IPS-15b (cell line): ENCODE measurements around the gene DPPA4.

Experiments used
- H3K27me3 ChIP-seq: one replicate; pipeline ENCODE4 v1.6.1; 2013; ENCODE audit warnings: low read length; ENCODE audit not compliant: control insufficient read depth, insufficient read depth
- H3K36me3 ChIP-seq: one replicate; pipeline ENCODE4 v1.6.1; 2013; ENCODE audit warnings: low read length; ENCODE audit not compliant: control insufficient read depth, insufficient read depth
- H3K4me1 ChIP-seq: one replicate; pipeline ENCODE4 v1.6.1; 2013; ENCODE audit warnings: mild to moderate bottlenecking, low read length; ENCODE audit not compliant: control insufficient read depth, insufficient read depth
- H3K4me3 ChIP-seq: one replicate; pipeline ENCODE4 v1.5.1; 2013; ENCODE audit warnings: low read depth, low read length
- H3K9ac ChIP-seq: one replicate; pipeline ENCODE4 v1.6.1; 2013; ENCODE audit warnings: low read depth, mild to moderate bottlenecking, low read length
- H3K9me3 ChIP-seq: one replicate; pipeline ENCODE4 v1.6.1; 2013; ENCODE audit warnings: mild to moderate bottlenecking, low read length; ENCODE audit not compliant: control insufficient read depth, insufficient read depth

The DPPA4 gene

DNA sequence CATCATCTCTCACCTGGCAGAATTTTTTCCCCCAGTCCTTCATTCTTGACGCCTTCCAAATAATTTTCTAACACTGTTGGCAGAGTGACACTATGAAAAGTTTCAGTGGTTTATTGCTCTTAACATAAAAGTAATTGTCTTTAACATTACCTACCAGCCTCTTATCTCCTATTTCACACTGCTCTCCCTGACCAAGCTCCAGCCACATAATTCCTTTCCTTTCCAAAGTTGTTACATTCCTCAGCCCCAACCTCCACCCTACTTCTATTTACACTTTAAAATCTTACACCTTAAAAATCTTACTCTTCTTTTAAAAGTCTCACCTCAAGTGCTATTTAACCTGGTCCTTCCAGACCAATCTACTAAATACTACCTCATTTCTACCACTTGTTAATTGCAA is 2.8 kb downstream of the DPPA4 start:
- H3K4me3 ChIP-seq, result peak overlapping the region; percentile 97
- H3K36me3 ChIP-seq, result peaks cover 55% of the 10 kb centered on the region
- H3K4me1 ChIP-seq, result peaks cover 5% of the 10 kb centered on the region
- H3K27me3 ChIP-seq, result no peaks in the 10 kb centered on the region
- H3K9me3 ChIP-seq, result no peaks in the 10 kb centered on the region
- H3K9ac ChIP-seq, result peak overlapping the region; percentile 98

DNA sequence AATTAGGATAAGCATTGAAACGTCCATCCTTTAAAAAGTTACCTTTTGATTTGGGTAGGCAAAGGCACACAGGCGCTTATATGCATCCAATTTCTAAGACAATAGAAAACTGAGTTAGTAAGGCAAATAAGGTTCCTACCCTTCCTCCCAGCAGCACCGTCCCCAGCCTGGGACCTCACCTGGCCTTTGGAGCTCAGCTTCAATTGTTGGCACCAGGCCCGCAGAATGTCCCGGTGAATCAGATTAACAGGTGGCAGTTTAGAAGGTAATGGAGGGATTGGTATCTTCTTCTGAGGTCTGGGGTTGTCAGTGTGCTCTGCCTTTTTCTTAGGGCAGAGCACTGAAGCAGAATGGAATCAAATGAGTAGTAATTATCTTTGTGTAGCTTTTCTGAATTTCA is 5.7 kb downstream of the DPPA4 start:
- H3K36me3 ChIP-seq, result peaks cover 82% of the 10 kb centered on the region

DNA sequence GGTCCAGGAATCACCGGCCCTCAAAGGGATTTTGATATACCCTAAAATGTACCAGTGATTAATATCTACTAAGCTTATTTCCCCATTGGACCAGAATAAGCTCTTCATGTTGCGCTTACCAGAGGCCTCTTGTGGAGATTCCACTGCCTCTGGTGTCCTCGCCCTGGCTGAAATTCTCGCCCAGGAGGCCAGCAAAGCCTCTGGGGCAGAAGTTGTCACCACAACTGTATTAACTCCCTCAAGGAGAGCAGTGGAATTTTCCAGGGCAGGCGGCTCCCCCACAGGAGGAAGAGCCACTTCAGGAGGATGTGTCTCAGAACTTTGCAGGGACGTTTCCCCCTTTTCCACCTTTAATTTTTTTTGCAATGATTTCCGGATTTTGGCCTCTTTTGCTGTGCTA is 6.9 kb downstream of the DPPA4 start:
- peaks cover 7% of the 10 kb centered on the region for H3K4me1 ChIP-seq
- H3K9ac ChIP-seq, result peak overlapping the region; percentile 50
- peak overlapping the region; percentile 20 for H3K4me3 ChIP-seq
- no peaks in the 10 kb centered on the region for H3K9me3 ChIP-seq
- H3K27me3 ChIP-seq, result no peaks in the 10 kb centered on the region
- peaks cover 76% of the 10 kb centered on the region for H3K36me3 ChIP-seq

More for the DNA sequence above, 5.7 kb downstream of the DPPA4 start:
- Histone ChIP-seq H3K9me3 (no peaks in the 10 kb centered on the region), H3K4me3 (peak overlapping the region; percentile 97), H3K4me1 (peaks cover 7% of the 10 kb centered on the region), H3K27me3 (no peaks in the 10 kb centered on the region), H3K9ac (peak overlapping the region; percentile 62)

DNA sequence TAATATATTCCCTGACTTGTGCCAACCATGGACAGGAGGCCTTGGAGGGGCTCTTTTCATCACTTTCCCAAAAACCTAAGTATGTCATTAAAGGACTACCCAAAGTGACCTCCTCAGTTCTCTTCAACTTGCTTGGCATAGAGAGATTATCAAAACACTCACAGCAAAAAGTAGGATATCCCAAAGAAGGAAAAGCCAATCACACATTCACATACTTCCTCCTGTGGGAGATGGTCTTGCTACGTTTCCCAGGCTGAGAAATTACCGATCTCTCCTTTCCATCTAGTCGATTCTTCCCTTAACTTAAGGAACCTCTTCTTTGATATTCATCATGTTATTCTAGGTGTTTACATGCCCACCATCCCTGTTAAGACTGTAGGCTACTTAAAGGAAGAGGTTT is 9.1 kb downstream of the DPPA4 start:
- Histone ChIP-seq H3K27me3 (no peaks in the 10 kb centered on the region), H3K9me3 (no peaks in the 10 kb centered on the region), H3K9ac (no peak overlapping the region), H3K4me1 (peaks cover 4% of the 10 kb centered on the region), H3K36me3 (peaks cover 58% of the 10 kb centered on the region), H3K4me3 (no peak overlapping the region)

DNA sequence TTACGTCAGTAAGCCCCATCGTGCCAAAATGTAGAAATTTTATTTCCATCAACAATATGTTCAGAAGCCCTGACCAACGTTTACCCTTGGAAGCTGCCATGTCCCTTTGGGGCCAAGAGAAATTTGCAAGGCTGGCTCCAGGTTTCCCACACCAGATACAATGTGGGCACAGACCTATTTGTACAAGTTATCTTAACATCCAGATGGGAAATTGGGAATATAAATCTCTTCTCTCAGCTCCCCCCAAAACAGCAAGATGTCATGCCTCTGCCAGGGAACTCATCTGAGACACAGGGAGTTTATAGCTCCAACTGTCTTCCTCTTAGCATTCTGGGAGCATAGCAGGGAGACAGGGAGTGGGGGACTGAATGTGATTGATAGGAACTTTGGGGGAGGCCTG is 11.7 kb downstream of the DPPA4 start:
- H3K4me3 ChIP-seq, result no peak overlapping the region
- H3K9ac ChIP-seq, result no peak overlapping the region
- no peaks in the 10 kb centered on the region for H3K27me3 ChIP-seq
- H3K9me3 ChIP-seq, result no peaks in the 10 kb centered on the region
- H3K36me3 ChIP-seq, result peaks cover 36% of the 10 kb centered on the region
- H3K4me1 ChIP-seq, result peaks cover 4% of the 10 kb centered on the region

DNA sequence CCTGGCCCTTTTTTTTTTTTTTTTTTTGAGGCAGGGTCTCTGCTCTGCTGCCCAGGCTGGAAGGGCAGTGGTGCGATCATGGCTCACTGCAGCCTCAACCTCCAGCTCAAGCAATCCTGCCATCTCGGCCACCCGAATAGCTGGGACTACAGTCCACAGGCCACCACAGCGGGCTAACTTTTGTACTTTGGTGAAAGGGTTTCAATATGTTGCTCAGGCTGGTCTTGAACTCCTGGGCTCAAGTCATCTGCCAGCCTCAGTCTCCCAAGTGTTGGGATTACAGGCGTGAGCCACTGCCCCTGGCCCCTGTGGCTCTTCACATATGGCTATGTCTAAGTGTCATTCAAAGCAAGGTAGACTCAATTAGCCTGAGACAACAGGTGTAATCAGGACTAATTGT is 12.2 kb downstream of the DPPA4 start:
- Histone ChIP-seq H3K36me3 (peaks cover 31% of the 10 kb centered on the region), H3K4me3 (no peak overlapping the region), H3K4me1 (peaks cover 4% of the 10 kb centered on the region), H3K27me3 (no peaks in the 10 kb centered on the region), H3K9ac (no peak overlapping the region), H3K9me3 (no peaks in the 10 kb centered on the region)

DNA sequence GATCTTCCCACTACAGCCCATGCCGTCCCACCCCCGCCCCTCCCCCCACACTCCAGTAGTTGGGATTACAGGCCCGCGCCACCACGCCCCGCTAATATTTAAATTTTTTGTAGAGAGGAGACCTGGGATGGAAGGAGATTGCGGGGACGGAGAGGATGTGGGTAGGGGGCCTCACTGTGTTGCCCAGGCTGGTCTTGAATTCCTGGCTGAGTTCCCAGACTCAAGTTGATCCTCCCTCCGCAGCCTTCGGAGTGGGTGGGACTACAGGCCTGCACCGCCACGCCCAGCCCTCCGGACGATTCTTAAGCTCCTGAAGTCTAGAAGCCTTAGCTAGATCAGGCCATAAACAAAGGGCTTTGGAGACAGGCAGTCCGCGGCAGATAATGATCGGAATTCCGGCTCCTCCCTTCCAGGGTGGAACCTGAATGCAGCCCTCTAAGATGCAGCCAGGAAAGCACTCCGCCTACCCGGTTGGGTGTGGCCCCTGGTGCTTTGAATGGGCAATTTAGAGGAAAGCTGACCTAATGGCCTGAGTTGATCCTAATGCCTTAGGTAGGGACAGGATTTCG is 21.1 kb downstream of the DPPA4 start, which contains the start of gene DPPA2:
TSS of gene DPPA2 (minus strand) at position 356 of the 569 bp plus-strand sequence. CDS start 1,975 bp downstream, outside the sequence.
- Histone ChIP-seq H3K9ac (no peak within 1 kb of the TSS), H3K4me1 (peaks cover 9% of the 10 kb centered on the region), H3K27me3 (no peaks in the 10 kb centered on the region), H3K36me3 (no peaks in the 10 kb centered on the region), H3K4me3 (peak within 1 kb of the TSS; percentile 28), H3K9me3 (no peaks in the 10 kb centered on the region)

DNA sequence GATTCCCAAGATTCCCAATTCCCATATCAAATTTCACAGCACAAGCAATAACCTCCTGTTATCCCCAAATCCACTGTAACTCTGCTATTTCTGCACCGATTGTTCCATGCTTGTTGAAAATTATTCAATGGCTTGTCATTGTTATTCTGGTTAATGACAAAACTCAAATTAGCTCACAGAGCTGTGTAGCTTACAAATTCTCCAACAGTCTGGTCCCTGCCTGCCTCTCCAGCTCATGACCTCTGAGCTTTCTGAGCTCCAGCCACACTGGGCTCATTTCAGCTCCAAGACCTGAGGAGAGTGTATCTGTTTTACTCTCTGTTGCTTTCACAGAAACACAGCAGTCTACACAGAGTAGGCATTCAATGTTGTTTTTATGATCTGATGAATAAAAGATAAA is 24.3 kb downstream of the DPPA4 start:
- no peak overlapping the region for H3K9ac ChIP-seq
- H3K27me3 ChIP-seq, result no peaks in the 10 kb centered on the region
- H3K4me1 ChIP-seq, result peaks cover 9% of the 10 kb centered on the region
- H3K4me3 ChIP-seq, result no peak overlapping the region
- H3K9me3 ChIP-seq, result no peaks in the 10 kb centered on the region
- peaks cover under 1% of the 10 kb centered on the region for H3K36me3 ChIP-seq

DNA sequence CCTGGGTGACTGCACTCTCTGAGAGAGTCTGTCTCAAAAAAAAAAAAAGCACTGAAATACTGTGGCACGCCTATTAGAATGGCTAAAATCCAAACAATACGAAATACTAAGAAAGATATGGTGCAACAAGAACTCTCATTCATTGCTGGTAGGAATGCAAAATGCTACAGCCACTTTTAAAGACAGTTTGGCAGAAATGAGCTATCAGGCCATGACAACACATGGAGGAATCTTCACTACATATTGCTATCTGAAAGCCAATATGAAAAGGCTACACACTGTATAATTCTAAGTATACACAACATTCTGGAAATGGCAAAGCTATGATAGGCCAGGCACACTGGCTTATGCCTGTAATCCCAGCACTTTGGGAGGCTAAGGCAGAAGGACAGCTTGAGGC is 39.9 kb downstream of the DPPA4 start:
- no peaks in the 10 kb centered on the region for H3K9me3 ChIP-seq
- H3K27me3 ChIP-seq, result no peaks in the 10 kb centered on the region
- H3K9ac ChIP-seq, result no peak overlapping the region
- no peaks in the 10 kb centered on the region for H3K36me3 ChIP-seq
- H3K4me3 ChIP-seq, result no peak overlapping the region
- no peaks in the 10 kb centered on the region for H3K4me1 ChIP-seq

DNA sequence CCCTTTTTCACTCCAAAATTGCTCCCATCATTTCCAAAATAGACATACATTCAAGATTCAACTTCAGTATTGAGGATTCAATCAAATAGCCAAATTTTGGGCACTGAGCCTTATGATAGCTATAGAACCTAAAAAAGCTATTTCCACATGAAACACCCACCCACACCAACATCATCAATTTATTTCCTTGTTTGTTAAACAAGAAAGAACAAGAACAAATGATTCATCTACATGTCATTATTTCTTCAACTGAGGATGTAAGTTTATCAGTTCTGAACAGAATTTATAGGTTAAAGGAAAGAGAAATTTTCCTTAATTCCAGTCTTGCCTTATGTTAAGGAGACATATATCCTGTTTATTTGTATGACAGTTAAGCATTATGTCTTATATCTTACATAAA is 53.3 kb downstream of the DPPA4 start:
- H3K36me3 ChIP-seq, result no peaks in the 10 kb centered on the region
- no peaks in the 10 kb centered on the region for H3K4me1 ChIP-seq
- H3K4me3 ChIP-seq, result no peak overlapping the region
- no peak overlapping the region for H3K9ac ChIP-seq
- H3K9me3 ChIP-seq, result no peaks in the 10 kb centered on the region
- no peaks in the 10 kb centered on the region for H3K27me3 ChIP-seq

DNA sequence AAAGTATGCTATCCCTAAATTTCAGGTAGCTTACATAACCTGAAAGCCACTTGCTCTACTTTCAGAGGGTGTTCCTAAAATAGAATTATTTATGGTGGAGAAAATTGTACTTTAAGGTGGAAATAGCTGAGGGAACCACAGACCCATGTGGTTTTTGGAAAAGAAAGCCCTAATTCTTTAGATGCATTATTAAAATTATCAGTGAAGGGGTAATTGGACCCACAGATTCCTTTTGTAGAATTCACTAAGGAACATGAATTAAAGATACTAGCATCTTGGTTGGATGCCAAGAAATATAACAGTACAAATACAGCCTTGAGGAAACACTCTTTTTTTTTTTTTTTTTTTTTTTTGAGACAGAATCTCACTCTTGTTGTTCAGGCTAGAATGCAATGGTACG is 58.8 kb downstream of the DPPA4 start:
- no peaks in the 10 kb centered on the region for H3K27me3 ChIP-seq

DNA sequence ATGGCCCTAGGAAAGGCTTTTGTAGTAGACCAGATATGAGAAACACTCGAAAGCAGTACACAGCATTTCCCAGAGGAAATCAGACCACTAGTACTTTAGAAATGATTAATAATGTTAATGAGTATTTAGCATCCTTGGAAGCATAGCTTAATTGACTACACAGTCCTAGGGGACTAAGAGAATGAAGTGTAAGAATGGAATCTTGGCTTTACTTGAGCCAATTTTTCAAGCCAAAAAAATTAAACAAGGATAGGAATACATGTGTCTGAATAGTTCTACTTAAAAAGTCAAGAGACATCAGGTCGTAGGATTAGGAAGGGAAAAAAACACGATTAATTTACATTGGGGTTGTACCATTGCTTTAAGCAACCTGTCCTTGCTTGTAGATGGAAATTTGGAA is 59.2 kb downstream of the DPPA4 start:
- Histone ChIP-seq H3K9me3 (no peaks in the 10 kb centered on the region), H3K9ac (no peak overlapping the region), H3K4me1 (no peaks in the 10 kb centered on the region), H3K36me3 (no peaks in the 10 kb centered on the region), H3K27me3 (no peaks in the 10 kb centered on the region), H3K4me3 (no peak overlapping the region)

More for the DNA sequence above, 58.8 kb downstream of the DPPA4 start:
- H3K4me1 ChIP-seq, result no peaks in the 10 kb centered on the region
- H3K36me3 ChIP-seq, result no peaks in the 10 kb centered on the region
- H3K4me3 ChIP-seq, result no peak overlapping the region
- no peak overlapping the region for H3K9ac ChIP-seq
- H3K9me3 ChIP-seq, result no peaks in the 10 kb centered on the region
